Measurements from ENCODE around the gene PRKCA.

The PRKCA gene

DNA sequence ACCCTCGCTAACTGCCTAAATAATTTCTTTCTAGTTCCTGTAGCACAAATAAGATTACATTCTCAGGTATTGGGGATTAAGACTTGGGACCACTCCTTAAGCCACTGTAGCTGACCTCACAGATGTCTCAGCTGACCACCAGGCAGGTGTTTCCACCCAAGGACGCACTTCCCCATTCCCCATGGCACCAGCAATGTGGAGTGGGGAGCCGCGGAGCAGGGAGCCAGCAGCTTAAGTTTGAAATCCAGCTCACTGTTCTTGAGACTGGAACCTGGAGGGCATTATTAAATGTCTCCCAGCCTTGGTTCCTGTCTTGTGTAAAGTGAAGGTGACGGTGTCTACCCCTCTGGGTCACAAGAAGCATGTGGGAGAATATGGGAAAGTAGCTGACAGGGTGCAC lies 283.1 kb downstream of the PRKCA start:
- TF ChIP-seq TEAD4 (IDR thresholded peaks at IDR 0.05) (no peak), EGR1 (IDR thresholded peaks at IDR 0.05) (no peak), TCF12 (IDR thresholded peaks at IDR 0.05; ENCODE audit: low read depth) (no peak), NFIC (IDR thresholded peaks at IDR 0.05) (no peak)

DNA sequence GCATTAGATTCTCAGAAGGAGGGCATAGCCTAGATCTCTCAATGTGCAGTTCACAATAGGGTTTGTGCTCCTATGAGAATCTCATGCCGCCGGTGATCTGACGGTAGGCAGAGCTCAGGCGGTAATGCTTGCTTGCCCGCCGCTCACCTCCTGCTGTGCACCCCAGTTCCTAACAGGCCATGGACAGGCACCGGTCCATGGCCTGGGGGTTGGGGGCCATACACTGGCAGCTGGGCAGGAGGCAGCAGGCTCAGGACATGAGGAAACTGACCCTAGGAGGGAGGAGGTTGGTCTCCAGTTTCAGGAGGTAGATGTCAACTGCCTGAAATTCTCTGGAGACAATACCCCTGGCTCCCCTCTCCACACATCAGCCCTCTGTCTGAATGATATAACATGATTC lies 287.5 kb downstream of the PRKCA start:
- TF ChIP-seq RAD21 (IDR thresholded peaks at IDR 0.05; ENCODE audit: low read depth): no peak
- no peak for TF ChIP-seq EP300 (IDR thresholded peaks at IDR 0.05; ENCODE audit: borderline replicate concordance)
- TF ChIP-seq TEAD4 (IDR thresholded peaks at IDR 0.05): no peak
- TF ChIP-seq EGR1 (IDR thresholded peaks at IDR 0.05): no peak

DNA sequence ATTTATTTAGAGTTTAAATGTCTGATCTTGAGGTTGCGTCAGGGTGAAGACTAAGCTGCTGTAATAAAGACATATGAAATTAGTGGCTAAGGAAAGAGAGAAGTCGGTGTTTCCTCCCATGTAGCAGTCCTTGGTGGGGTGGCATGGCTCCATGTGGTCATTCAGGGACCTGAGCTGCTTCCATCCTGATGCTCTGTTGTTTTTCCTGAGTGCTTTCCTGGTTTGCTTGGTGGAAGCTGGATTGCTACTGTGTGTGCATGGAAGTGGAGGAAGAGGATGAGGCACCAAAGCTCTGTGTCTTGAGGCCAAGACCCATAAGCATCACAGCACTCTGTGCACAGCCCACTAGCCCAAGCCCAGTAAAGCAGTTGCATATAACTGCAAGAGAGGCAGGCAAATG lies 290.7 kb downstream of the PRKCA start:
- TF ChIP-seq NFIC (IDR thresholded peaks at IDR 0.05) (no peak), EP300 (IDR thresholded peaks at IDR 0.05; ENCODE audit: borderline replicate concordance) (no peak), TAF1 (IDR thresholded peaks at IDR 0.05; ENCODE audit: low read depth) (no peak), CEBPB (IDR thresholded peaks at IDR 0.05) (no peak), YY1 (IDR thresholded peaks at IDR 0.05; ENCODE audit: low read depth) (no peak), EGR1 (IDR thresholded peaks at IDR 0.05) (no peak), FOXM1 (IDR thresholded peaks at IDR 0.05; ENCODE audit: borderline replicate concordance, low read depth) (no peak), TCF12 (IDR thresholded peaks at IDR 0.05; ENCODE audit: low read depth) (no peak), CREB1 (IDR thresholded peaks at IDR 0.05; ENCODE audit: low read depth) (no peak)
- TF ChIP-seq, protein P1, sequence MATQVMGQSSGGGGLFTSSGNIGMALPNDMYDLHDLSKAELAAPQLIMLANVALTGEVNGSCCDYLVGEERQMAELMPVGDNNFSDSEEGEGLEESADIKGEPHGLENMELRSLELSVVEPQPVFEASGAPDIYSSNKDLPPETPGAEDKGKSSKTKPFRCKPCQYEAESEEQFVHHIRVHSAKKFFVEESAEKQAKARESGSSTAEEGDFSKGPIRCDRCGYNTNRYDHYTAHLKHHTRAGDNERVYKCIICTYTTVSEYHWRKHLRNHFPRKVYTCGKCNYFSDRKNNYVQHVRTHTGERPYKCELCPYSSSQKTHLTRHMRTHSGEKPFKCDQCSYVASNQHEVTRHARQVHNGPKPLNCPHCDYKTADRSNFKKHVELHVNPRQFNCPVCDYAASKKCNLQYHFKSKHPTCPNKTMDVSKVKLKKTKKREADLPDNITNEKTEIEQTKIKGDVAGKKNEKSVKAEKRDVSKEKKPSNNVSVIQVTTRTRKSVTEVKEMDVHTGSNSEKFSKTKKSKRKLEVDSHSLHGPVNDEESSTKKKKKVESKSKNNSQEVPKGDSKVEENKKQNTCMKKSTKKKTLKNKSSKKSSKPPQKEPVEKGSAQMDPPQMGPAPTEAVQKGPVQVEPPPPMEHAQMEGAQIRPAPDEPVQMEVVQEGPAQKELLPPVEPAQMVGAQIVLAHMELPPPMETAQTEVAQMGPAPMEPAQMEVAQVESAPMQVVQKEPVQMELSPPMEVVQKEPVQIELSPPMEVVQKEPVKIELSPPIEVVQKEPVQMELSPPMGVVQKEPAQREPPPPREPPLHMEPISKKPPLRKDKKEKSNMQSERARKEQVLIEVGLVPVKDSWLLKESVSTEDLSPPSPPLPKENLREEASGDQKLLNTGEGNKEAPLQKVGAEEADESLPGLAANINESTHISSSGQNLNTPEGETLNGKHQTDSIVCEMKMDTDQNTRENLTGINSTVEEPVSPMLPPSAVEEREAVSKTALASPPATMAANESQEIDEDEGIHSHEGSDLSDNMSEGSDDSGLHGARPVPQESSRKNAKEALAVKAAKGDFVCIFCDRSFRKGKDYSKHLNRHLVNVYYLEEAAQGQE (IDR thresholded peaks at IDR 0.05; ENCODE audit: low read depth): no peak
- TF ChIP-seq, protein P2, sequence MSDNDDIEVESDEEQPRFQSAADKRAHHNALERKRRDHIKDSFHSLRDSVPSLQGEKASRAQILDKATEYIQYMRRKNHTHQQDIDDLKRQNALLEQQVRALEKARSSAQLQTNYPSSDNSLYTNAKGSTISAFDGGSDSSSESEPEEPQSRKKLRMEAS (IDR thresholded peaks at IDR 0.05): no peak

DNA sequence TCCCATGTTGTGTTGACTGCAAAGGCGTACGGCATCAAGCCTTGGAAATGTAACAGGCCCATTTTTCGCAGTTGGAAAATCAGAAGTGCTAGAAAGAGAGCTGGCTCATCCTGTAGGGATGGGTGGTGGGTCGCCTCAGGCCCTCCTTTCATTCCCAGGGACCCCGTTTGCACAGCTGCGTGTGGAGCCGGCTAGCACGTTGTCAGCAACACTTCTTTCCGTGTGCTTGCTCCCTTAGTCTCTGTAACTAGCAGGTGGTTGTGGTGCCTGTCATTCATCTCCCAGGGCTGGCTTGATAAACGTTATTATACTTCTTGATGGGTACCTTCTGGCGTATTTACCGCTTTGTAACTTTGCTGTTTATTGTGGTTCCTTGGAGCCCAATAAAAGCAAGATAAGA lies 293.5 kb downstream of the PRKCA start:
- no peak for TF ChIP-seq TAF1 (IDR thresholded peaks at IDR 0.05; ENCODE audit: low read depth)
- TF ChIP-seq FOXM1 (IDR thresholded peaks at IDR 0.05; ENCODE audit: borderline replicate concordance, low read depth): no peak
- TF ChIP-seq EP300 (IDR thresholded peaks at IDR 0.05; ENCODE audit: borderline replicate concordance): no peak
- TF ChIP-seq CREB1 (IDR thresholded peaks at IDR 0.05; ENCODE audit: low read depth): no peak
- TF ChIP-seq, protein P1 (IDR thresholded peaks at IDR 0.05; ENCODE audit: low read depth): no peak
- no peak for TF ChIP-seq ZBTB7A (IDR thresholded peaks at IDR 0.05; ENCODE audit: low read depth)
- TF ChIP-seq CEBPB (IDR thresholded peaks at IDR 0.05): no peak
- no peak for TF ChIP-seq TCF12 (IDR thresholded peaks at IDR 0.05; ENCODE audit: low read depth)
- TF ChIP-seq, protein P2 (IDR thresholded peaks at IDR 0.05): no peak

DNA sequence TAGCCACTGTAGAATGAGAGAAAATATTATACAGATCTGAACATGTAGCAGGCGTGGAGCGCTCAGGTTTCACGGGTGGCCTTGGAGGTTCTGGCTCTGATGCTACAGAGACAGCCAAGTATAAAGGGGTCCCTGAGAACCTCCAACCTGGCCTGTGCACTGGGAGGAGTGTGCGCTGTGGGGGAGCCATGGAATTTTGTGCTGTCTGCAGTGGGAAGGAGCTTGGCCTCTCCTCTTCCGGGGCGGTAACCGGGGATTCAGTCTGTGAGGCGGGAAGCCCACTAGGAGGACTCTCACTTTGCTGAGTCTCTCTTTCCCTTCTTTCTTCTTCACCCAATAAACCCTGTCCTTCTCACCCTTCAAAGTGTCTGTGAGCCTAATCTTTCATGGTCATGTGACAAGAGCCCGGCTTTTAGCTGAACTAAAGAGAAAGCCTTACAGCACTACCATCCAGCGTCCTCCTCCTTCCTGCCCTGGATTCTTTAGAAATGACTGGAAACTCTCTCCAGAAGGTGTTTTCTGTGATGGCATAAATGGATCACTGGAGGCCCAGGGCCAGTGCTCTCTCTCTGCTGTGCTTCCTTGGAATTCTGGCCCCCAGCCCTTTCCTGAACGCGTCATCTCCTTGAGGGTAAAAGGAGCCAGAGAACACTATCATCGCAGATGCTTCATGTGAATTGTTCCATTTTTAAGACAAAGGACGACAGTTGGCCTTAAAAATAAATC lies 300.4 kb downstream of the PRKCA start:
- TF ChIP-seq CEBPB (IDR thresholded peaks at IDR 0.05) (no peak), EGR1 (IDR thresholded peaks at IDR 0.05) (no peak), RAD21 (IDR thresholded peaks at IDR 0.05; ENCODE audit: low read depth) (no peak), YY1 (IDR thresholded peaks at IDR 0.05; ENCODE audit: low read depth) (no peak), TEAD4 (IDR thresholded peaks at IDR 0.05) (no peak)

DNA sequence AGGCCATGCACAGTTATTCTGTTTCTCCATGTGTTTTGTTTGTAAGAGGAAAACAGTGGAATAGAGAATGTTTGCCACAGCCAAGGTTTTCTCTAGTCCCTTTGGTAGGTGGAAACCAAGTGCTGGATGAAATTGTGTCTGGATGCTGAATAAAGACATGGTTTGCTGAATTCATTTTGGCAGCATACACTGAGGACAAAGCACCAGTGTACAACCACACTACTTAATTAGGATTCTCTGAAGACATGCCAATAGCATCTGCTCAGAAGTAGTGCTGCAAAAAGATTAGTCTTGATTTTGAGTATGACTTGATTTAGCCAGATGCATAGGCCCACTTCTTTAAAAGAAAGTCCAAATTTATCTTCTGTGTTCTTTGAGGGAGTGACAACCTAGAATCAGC lies 302.0 kb downstream of the PRKCA start:
- TF ChIP-seq EGR1 (IDR thresholded peaks at IDR 0.05) (no peak), TCF12 (IDR thresholded peaks at IDR 0.05; ENCODE audit: low read depth) (no peak), FOXM1 (IDR thresholded peaks at IDR 0.05; ENCODE audit: borderline replicate concordance, low read depth) (no peak), YY1 (IDR thresholded peaks at IDR 0.05; ENCODE audit: low read depth) (no peak)

DNA sequence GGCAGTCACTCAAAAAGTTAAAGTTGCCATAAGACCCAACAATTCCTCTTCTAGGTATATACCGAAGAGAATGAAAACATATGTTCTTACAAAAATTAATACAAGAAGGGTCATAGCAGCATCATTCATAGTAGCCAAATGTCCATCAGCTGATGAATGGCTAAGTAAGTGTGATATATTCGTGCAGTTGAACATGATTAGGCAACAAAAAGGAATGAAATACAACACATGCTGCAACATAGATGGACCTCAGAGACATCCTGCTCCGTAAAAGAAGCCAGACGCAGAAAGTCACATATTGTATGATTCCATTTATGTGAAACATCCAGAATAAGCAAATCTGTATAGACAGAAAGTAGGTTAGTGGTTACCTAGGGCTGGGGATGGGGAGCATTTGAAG lies 303.1 kb downstream of the PRKCA start:
- TF ChIP-seq CEBPB (IDR thresholded peaks at IDR 0.05) (no peak), RAD21 (IDR thresholded peaks at IDR 0.05; ENCODE audit: low read depth) (no peak), TCF12 (IDR thresholded peaks at IDR 0.05; ENCODE audit: low read depth) (no peak), YY1 (IDR thresholded peaks at IDR 0.05; ENCODE audit: low read depth) (no peak), EP300 (IDR thresholded peaks at IDR 0.05; ENCODE audit: borderline replicate concordance) (no peak), CREB1 (IDR thresholded peaks at IDR 0.05; ENCODE audit: low read depth) (no peak), TAF1 (IDR thresholded peaks at IDR 0.05; ENCODE audit: low read depth) (no peak), ZBTB7A (IDR thresholded peaks at IDR 0.05; ENCODE audit: low read depth) (no peak)
- TF ChIP-seq, protein P3, sequence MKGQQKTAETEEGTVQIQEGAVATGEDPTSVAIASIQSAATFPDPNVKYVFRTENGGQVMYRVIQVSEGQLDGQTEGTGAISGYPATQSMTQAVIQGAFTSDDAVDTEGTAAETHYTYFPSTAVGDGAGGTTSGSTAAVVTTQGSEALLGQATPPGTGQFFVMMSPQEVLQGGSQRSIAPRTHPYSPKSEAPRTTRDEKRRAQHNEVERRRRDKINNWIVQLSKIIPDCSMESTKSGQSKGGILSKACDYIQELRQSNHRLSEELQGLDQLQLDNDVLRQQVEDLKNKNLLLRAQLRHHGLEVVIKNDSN (IDR thresholded peaks at IDR 0.05): no peak
- TF ChIP-seq, protein P1 (IDR thresholded peaks at IDR 0.05; ENCODE audit: low read depth): no peak
